ENCODE data around the gene GBF1.

DNA sequence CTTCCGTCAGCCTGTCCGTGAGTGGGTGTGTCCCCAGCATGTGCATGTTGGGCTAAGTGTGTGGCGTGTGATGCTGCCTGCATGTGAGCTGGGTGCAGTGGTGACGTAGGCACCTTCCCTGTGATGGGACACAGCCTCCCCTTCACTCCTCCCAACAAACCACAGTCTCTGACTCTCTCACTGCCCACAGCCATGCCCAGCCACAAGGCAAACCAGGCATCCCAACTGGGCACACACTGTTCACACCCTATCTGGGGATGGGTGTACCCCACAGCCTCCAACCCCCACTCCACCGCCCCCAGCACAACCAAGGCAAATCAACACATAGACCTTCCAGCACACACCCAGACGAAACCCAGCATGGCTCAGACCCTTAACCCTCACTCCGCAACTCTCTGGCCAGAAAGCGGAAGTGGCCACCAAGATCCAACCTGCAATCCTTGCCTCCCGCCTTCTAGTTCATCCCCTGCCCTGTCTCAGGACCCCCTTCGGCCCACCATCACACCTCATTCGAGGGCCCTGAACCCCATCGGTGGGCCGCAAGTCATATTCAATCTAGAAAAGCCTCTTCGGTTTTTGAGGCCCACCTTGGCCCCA lies 162.9 kb downstream of the GBF1 start:
- no peak for TF ChIP-seq CTCF (IDR thresholded peaks at IDR 0.05; ENCODE audit: borderline replicate concordance, extremely low read depth, low read length, poor library complexity, severe bottlenecking)
- no peak for TF ChIP-seq EZH2 (IDR thresholded peaks at IDR 0.05; ENCODE audit: borderline replicate concordance, low read depth, low read length, severe bottlenecking)
